K562 (cell line): ENCODE results near the gene FHIT. TPM values are rescaled to one million over a fixed set of nuclear protein-coding genes. Genes with fewer than 3 reads are reported as not detected.

Source experiments
- ATAC-seq: fragments of 200-7000 bp; cut with Tn5 transposase; 3 replicates; pipeline ENCODE4 v1.9.1; 2020; ENCODE audit warnings: moderate library complexity
- BruUV-seq: library from RNA; stranded (reverse); fragments of 400-500 nt; replicated peaks from 2 replicates; lab custom pipeline; 2021; lab: Mats Ljungman, UMichigan
- CTCF ChIA-PET: fragments of 300-600 bp; formaldehyde crosslinking; extraction: SDS; loops from one replicate; lab custom pipeline; 2021; ENCODE audit warnings: low intra/inter-chr PET ratio; lab: Yijun Ruan, JAX
- POLR2A ChIA-PET: fragments of 300-600, 350-650 bp; sonication (Branson Sonifier 250); formaldehyde crosslinking; extraction: SDS; loops from one replicate; lab custom pipeline; 2021; ENCODE audit warnings: antibody characterized with exemption, inconsistent platforms; lab: Yijun Ruan, JAX
- DNase-seq, 4 experiments: peaks; one replicate each; pipeline versions ENCODE4 v3.0.0 to v3.0.0-alpha.2; 2011 to 2018; ENCODE audit warnings: low spot score in 3 of 4, mixed read lengths in 3 of 4; ENCODE audit errors: extremely low read depth in 1 of 4
- FAIRE-seq: peaks from 2 replicates; lab custom pipeline; 2011; peaks lifted over from hg19 to GRCh38; lab: Jason Lieb, UNC
- H2AFZ ChIP-seq: 2 replicates; pipeline ENCODE4 v1.6.0; 2011; ENCODE audit warnings: low read depth, low read length, control low read depth, inconsistent platforms
- H3K27ac ChIP-seq: fragments of 200-600 bp; 3 replicates; pipeline ENCODE4 v1.8.0; 2011; ENCODE audit warnings: low read depth, mild to moderate bottlenecking, control low read depth, inconsistent platforms, low read length, moderate library complexity, mixed read lengths; ENCODE audit errors: extremely low read depth
- H3K27me3 ChIP-seq, 2 experiments: fragments of 300-600 bp in 1 of 2; 2 replicates in 1 of 2; 3 replicates in 1 of 2; pipeline versions ENCODE4 v1.6.0 to v1.8.0; 2011; ENCODE audit warnings: inconsistent platforms in 2 of 2, low read length in 2 of 2, mild to moderate bottlenecking in 1 of 2, mixed read lengths in 1 of 2, moderate library complexity in 1 of 2; ENCODE audit not compliant: control insufficient read depth in 2 of 2, insufficient read depth in 2 of 2
- H3K36me3 ChIP-seq: fragments of 300-600 bp; 3 replicates; pipeline ENCODE4 v1.8.0; 2011; ENCODE audit warnings: mild to moderate bottlenecking, low read length, inconsistent platforms; ENCODE audit not compliant: control insufficient read depth, insufficient read depth
- H3K4me1 ChIP-seq, 2 experiments: fragments of 200-600 bp in 1 of 2; replicated peaks in 1 of 2; 2 replicates in 1 of 2; 3 replicates in 1 of 2; pipeline versions ENCODE4 v1.5.1 to v1.8.0; 2011; ENCODE audit warnings: inconsistent platforms in 2 of 2, low read length in 2 of 2, mild to moderate bottlenecking in 1 of 2, mixed read lengths in 1 of 2, moderate library complexity in 1 of 2; ENCODE audit not compliant: control insufficient read depth in 2 of 2, insufficient read depth in 2 of 2
- H3K4me2 ChIP-seq: 2 replicates; pipeline ENCODE4 v1.6.1; 2011; ENCODE audit warnings: low read length, control low read depth, inconsistent platforms, mixed read lengths; ENCODE audit not compliant: insufficient read depth
- H3K4me3 ChIP-seq: fragments of 200-600 bp; sonication (generic), shearing (Covaris generic); 2 replicates; pipeline ENCODE4 v1.5.1; 2016; ENCODE audit warnings: control low read depth, inconsistent platforms
- H3K79me2 ChIP-seq: fragments of 200-600 bp; 3 replicates; pipeline ENCODE4 v1.8.0; 2011; ENCODE audit warnings: low read length, inconsistent platforms; ENCODE audit not compliant: control insufficient read depth, insufficient read depth
- H3K9ac ChIP-seq, 2 experiments: 2 replicates each; pipeline versions ENCODE4 v1.6.0 to v1.6.1; 2011; ENCODE audit warnings: low read depth in 2 of 2, low read length in 2 of 2, control low read depth in 1 of 2, inconsistent platforms in 1 of 2, mild to moderate bottlenecking in 1 of 2, mixed read lengths in 1 of 2; ENCODE audit not compliant: insufficient read depth in 1 of 2
- H3K9me1 ChIP-seq: one replicate; pipeline ENCODE4 v1.6.0; 2011; ENCODE audit warnings: inconsistent platforms, mild to moderate bottlenecking, low read length, moderate library complexity; ENCODE audit not compliant: control insufficient read depth, insufficient read depth
- H3K9me3 ChIP-seq: replicated peaks from 2 replicates; pipeline ENCODE4 v1.5.1; 2011; ENCODE audit warnings: low read depth, low read length, inconsistent platforms; ENCODE audit not compliant: control insufficient read depth, insufficient read depth
- H4K20me1 ChIP-seq: replicated peaks from 2 replicates; pipeline ENCODE4 v1.6.1; 2011; ENCODE audit warnings: low read length, inconsistent platforms, mixed read lengths; ENCODE audit not compliant: control insufficient read depth, insufficient read depth
- E2F8 ChIP-seq: fragments of 450-650 bp; IDR thresholded peaks from 2 replicates; pipeline ENCODE4 v1.7.1; 2018; ENCODE audit warnings: mild to moderate bottlenecking, low read depth; ENCODE audit not compliant: partially characterized antibody
- FOXA3 ChIP-seq, 2 experiments: fragments of 450-650 bp in 1 of 2; sonication (generic) in 1 of 2; formaldehyde crosslinking; IDR thresholded peaks in 1 of 2; conservative IDR thresholded peaks in 1 of 2; 2 replicates each; pipeline versions ENCODE4 v1.4.0 to v1.8.0; 2020 to 2022; ENCODE audit warnings: mild to moderate bottlenecking in 2 of 2, missing genetic modification reagents in 1 of 2
- NFE2L1 ChIP-seq: fragments of 450-650 bp; IDR thresholded peaks from 2 replicates; pipeline ENCODE4 v1.6.1; 2016; ENCODE audit warnings: missing genetic modification characterization, low read depth, mild to moderate bottlenecking, missing compliant biosample characterization, moderate library complexity, borderline replicate concordance
- POLR2B ChIP-seq: fragments of 450-650 bp; IDR thresholded peaks from 2 replicates; pipeline ENCODE4 v1.6.1; 2018; ENCODE audit warnings: low read depth; ENCODE audit not compliant: partially characterized antibody
- SP2 ChIP-seq: IDR thresholded peaks from 2 replicates; pipeline ENCODE4 v1.6.1; 2011; ENCODE audit warnings: mild to moderate bottlenecking, low read depth, low read length, moderate library complexity; ENCODE audit not compliant: poor library complexity, severe bottlenecking; ENCODE audit errors: extremely low read depth
- ZC3H8 ChIP-seq: fragments of 450-650 bp; IDR thresholded peaks from 2 replicates; pipeline ENCODE4 v1.6.1; 2017
- ZNF717 ChIP-seq: fragments of 250-450 bp; sonication (Bioruptor Pico); IDR thresholded peaks from 2 replicates; pipeline ENCODE4 v1.5.0; 2021
- in situ Hi-C: fragments of 300-500 bp; cut with MboI; formaldehyde crosslinking; loops from 4 replicates; pipeline ENCODE4 v1.15.0; 2018; ENCODE audit warnings: inconsistent platforms, mixed read lengths
- intact Hi-C: fragments of 100-400 bp; cut with micrococcal nuclease; formaldehyde crosslinking; loops from 2 replicates; pipeline ENCODE4 v1.14.2; 2022
- polyA plus RNA-seq, 8 experiments: library from polyadenylated mRNA; depleted of rRNA in 4 of 8; stranded (reverse) in 5 of 8; unstranded in 3 of 8; fragments of >200 nt; fragmentation: Nextera tagmentation in 2 of 8; fragmentation: Illumina TruSeq in 1 of 8; extraction: Ambion mirVana in 2 of 8; extraction: Trizol in 1 of 8; gene quantifications; 2 replicates each; pipeline versions ENCODE4 v1.2.1 to v1.2.3, GENCODE V29; 2011 to 2014; ENCODE audit warnings: inconsistent platforms in 1 of 8, missing spikeins in 1 of 8
- total RNA-seq, 7 experiments: library from RNA; depleted of rRNA in 6 of 7; stranded (reverse); fragments of >200 nt in 6 of 7; fragmentation: Illumina TruSeq in 2 of 7; extraction: Trizol in 2 of 7; gene quantifications; 2 replicates each; pipeline versions ENCODE4 v1.2.1 to v1.2.3, GENCODE V29; 2011 to 2021; ENCODE audit warnings: low replicate concordance in 1 of 7

FHIT gene
- total and polyA plus RNA-seq, 9 of the 15 experiments (the other 6 are each of a cell fraction or from before 2014, with no cell fraction given), result 1.7 to 9.1 (median 4.3) TPM

GRCh38 chr3:61231693-61232092 lies 19.6 kb downstream of the FHIT start:
- ChIA-PET CTCF (no interaction called here), POLR2A (no interaction called here)
- intact Hi-C loops (no loop called here), in situ Hi-C loops (no loop called here)
- FAIRE-seq, result no peak
- no peak for DNase-seq
- TF ChIP-seq FOXA3 (CRISPR knock-in tag; conservative IDR thresholded peaks at IDR 0.05 in 1 of 2, IDR thresholded peaks at IDR 0.05 in 1 of 2) (no peak), POLR2B (no peak), SP2 (no peak), NFE2L1 (no peak), E2F8 (no peak), ZNF717 (no peak), ZC3H8 (no peak)
- H3K4me2 ChIP-seq, result no peak overlapping the region
- no peaks in the 10 kb centered on the region for H4K20me1 ChIP-seq
- H3K9me1 ChIP-seq, result no peaks in the 10 kb centered on the region
- no peaks in the 10 kb centered on the region for H3K36me3 ChIP-seq
- H3K4me1 ChIP-seq, result peaks cover 0 to under 1% of the 10 kb centered on the region in 2 experiments; a peak in 2 of 5 replicates
- H3K9ac ChIP-seq, result no peak overlapping the region
- no peak for ATAC-seq
- no peaks in the 10 kb centered on the region; the same call in 2 of the 3 replicates for H3K79me2 ChIP-seq
- BruUV-seq, result no TSS peak
- no peak overlapping the region for H3K4me3 ChIP-seq
- H3K27ac ChIP-seq, result no peak overlapping the region
- no peak overlapping the region for H2AFZ ChIP-seq
- no peaks in the 10 kb centered on the region for H3K9me3 ChIP-seq
- H3K27me3 ChIP-seq, result no peaks in the 10 kb centered on the region
